Progenitor cell of endocrine pancreas (in vitro differentiated cells): ENCODE data around the gene IPCEF1. TPM values are rescaled to one million over a fixed set of nuclear protein-coding genes. Genes with fewer than 3 reads are reported as not detected.
"Not testable (repeated sequence)": the region's sequence is repeated elsewhere in the genome, so short reads cannot be mapped to it uniquely, and the experiment has no call there.

Source experiments
- DNase-seq: peaks from one replicate; pipeline ENCODE4 v3.0.0; 2021; ENCODE audit warnings: low spot score; ENCODE audit not compliant: unreplicated experiment
- H3K27ac Mint-ChIP-seq: 2 replicates; pipeline ENCODE4 v1.8.0; 2021; ENCODE audit warnings: mild to moderate bottlenecking, moderate library complexity, mixed read lengths
- H3K27me3 Mint-ChIP-seq: 2 replicates; pipeline ENCODE4 v1.8.0; 2021; ENCODE audit warnings: mixed read lengths
- H3K36me3 Mint-ChIP-seq: 2 replicates; pipeline ENCODE4 v1.8.0; 2022; ENCODE audit warnings: mixed read lengths; ENCODE audit not compliant: insufficient read depth
- H3K4me1 Mint-ChIP-seq: 2 replicates; pipeline ENCODE4 v1.8.0; 2021; ENCODE audit warnings: low read depth, mixed read lengths
- H3K4me3 Mint-ChIP-seq: 2 replicates; pipeline ENCODE4 v1.8.0; 2021; ENCODE audit warnings: low read depth, mild to moderate bottlenecking, moderate library complexity, mixed read lengths
- H3K9me3 Mint-ChIP-seq: 2 replicates; pipeline ENCODE4 v1.8.0; 2021; ENCODE audit warnings: low read depth, mixed read lengths
- total RNA-seq: library from RNA; stranded (reverse); gene quantifications from 2 replicates; pipeline ENCODE4 v1.2.1, GENCODE V29; 2021
- TF ChIP-seq, protein P1 (sequence below): fragments of 200-600 bp; sonication (generic); IDR thresholded peaks from one replicate; pipeline ENCODE4 v1.5.0; 2021; ENCODE audit warnings: antibody characterized with exemption, mild to moderate bottlenecking; ENCODE audit not compliant: unreplicated experiment

Gene IPCEF1
- total RNA-seq, 1 donor from 2014 or later, result 0.77 TPM

DNA sequence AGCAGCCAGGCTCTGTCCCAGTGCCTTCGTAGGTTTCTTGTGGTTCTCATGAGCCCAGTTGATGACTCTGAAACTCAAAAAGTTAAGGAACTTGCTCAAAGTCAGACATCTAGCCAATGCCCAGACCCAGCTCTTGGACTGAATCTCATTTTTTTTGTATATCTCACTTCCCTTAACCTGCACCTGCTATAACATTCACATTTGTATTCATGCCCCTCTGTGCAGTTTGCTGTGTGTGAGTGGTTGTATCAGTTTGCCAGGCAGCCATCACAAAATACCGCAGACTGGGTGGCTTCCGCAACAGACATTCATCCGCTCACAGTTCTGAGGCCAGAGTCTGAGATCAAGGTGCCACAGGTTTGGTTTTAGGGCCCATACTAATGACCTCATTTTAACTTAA is 49.9 kb downstream of the IPCEF1 start:
- Mint-ChIP-seq H3K27me3 (no peaks in the 10 kb centered on the region), H3K9me3 (peaks cover 12% of the 10 kb centered on the region), H3K4me3 (no peak overlapping the region), H3K27ac (no peak overlapping the region), H3K36me3 (no peaks in the 10 kb centered on the region), H3K4me1 (peaks cover 3% of the 10 kb centered on the region)
- no peak for DNase-seq
- TF ChIP-seq, protein P1, sequence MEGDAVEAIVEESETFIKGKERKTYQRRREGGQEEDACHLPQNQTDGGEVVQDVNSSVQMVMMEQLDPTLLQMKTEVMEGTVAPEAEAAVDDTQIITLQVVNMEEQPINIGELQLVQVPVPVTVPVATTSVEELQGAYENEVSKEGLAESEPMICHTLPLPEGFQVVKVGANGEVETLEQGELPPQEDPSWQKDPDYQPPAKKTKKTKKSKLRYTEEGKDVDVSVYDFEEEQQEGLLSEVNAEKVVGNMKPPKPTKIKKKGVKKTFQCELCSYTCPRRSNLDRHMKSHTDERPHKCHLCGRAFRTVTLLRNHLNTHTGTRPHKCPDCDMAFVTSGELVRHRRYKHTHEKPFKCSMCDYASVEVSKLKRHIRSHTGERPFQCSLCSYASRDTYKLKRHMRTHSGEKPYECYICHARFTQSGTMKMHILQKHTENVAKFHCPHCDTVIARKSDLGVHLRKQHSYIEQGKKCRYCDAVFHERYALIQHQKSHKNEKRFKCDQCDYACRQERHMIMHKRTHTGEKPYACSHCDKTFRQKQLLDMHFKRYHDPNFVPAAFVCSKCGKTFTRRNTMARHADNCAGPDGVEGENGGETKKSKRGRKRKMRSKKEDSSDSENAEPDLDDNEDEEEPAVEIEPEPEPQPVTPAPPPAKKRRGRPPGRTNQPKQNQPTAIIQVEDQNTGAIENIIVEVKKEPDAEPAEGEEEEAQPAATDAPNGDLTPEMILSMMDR, result no peak

DNA sequence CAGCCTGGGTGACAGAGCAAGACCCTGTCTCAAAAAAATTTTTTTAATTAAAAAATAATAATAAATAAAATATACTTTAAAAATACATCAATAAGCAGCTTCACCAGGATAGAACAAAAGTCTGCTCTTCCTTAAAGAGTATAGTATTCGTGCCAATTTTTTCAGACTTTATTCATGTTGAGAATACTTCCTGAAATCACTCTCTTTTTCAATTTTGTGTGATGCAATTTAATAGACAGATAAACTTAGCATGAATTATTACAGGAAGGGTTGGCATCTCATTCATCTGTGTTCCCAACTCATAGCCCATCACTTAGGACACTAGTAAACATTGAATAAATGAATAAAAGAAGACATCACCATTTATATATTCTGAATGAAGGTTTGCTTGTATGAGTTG is 52.4 kb downstream of the IPCEF1 start:
- H3K4me3 Mint-ChIP-seq, result no peak overlapping the region
- H3K36me3 Mint-ChIP-seq, result no peaks in the 10 kb centered on the region
- H3K9me3 Mint-ChIP-seq, result peaks cover 3% of the 10 kb centered on the region
- DNase-seq, result no peak
- H3K4me1 Mint-ChIP-seq, result peaks cover 6% of the 10 kb centered on the region
- no peak overlapping the region for H3K27ac Mint-ChIP-seq
- no peaks in the 10 kb centered on the region for H3K27me3 Mint-ChIP-seq
- TF ChIP-seq, protein P1, result no peak

DNA sequence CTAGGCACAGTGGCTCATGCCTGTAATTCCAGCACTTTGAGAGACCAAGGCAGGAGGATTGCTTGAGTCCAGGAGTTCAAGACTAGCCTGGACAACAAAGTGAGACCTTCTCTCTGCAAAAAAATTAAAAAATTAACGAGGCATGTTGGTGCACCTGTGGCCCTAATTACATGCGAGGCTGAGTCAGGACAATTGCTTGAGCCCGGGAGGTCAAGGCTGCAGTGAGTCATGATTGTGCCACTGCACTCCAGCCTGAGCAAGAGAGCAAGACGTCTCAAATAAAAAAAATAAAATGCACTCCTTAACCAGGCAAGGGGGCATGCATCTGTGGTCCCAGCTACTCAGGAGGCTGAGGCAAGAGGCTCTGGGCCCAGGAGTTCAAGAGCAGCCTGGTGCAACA is 53.0 kb downstream of the IPCEF1 start:
- not testable (repeated sequence) for H3K27me3 Mint-ChIP-seq, H3K9me3 Mint-ChIP-seq, H3K27ac Mint-ChIP-seq, H3K36me3 Mint-ChIP-seq, H3K4me3 Mint-ChIP-seq, DNase-seq, H3K4me1 Mint-ChIP-seq

DNA sequence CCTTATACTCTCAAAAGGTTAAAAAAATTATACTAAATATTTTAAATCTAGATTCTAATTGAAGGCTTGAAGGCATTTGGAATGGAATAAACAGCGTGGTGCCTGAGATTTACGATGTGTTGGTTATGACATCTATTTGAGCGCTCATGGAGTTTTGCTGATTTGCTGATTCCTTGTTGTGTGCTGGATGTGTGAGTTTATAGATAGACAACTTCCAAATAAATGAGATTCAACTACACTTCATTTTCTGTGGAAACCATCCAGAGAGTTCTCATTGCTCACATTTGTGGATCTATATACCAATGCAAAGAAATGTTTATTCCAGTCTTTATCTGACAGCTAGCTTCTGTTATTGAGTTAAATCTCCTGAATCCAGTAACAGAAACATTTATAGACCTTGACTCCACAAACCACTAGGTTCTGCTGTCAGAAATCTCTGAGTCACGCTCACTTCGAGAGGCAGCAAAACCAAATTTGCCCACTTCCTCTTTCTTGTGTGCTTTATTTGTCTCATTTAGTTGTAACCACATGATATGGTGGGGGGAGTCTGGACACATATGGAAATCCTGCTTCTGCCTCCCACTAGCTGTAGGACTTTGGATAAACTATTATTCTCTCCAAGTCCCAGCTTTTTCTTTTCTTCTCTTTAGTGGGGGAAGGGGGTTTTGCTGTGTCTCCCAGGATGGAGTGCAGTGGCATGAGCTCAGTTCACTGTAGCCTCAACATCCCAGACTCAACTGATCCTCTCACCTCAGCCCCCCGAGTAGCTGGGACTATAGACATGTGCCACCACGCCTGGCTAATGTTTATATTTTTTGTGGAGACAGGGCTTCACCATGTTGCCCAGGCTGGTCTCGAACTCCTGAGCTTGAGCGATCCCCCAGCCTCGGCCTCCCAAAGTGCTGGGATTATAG is 54.5 kb downstream of the IPCEF1 start:
- TF ChIP-seq, protein P1, result no peak
- no peak for DNase-seq
- Mint-ChIP-seq H3K27me3 (no peaks in the 10 kb centered on the region), H3K4me3 (no peak overlapping the region), H3K9me3 (peaks cover under 1% of the 10 kb centered on the region), H3K27ac (no peak overlapping the region), H3K36me3 (no peaks in the 10 kb centered on the region), H3K4me1 (peaks cover 9% of the 10 kb centered on the region)

DNA sequence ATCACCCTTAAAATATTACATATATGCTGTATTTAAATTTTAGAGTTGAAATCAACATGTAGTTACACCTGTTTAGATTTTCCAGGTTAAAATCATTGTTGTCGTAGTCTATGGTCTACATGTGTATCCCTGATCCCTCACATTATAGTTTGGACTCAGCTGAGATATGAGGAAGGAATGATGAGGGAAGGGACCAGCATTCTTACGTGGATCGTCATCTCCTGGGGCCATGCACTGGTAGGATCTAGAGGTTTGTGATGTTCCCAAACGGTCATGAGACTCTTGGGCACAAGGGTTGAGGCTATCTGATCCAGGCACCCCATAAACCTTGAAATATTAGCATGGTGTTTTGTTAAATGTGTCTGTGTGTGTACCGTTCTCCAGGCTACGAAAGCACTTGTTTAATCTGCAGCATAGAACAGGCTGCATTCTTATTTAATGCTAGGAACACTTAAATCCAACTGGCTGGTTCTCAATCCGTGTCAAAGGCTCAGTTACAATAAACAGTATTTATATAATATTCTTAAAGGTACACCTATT is 55.4 kb downstream of the IPCEF1 start:
- TF ChIP-seq, protein P1, result no peak
- DNase-seq, result no peak
- H3K4me3 Mint-ChIP-seq, result no peak overlapping the region
- peak overlapping the region; percentile 57 for H3K27ac Mint-ChIP-seq
- no peaks in the 10 kb centered on the region for H3K9me3 Mint-ChIP-seq
- no peaks in the 10 kb centered on the region for H3K27me3 Mint-ChIP-seq
- no peaks in the 10 kb centered on the region for H3K36me3 Mint-ChIP-seq
- peaks cover 9% of the 10 kb centered on the region for H3K4me1 Mint-ChIP-seq

DNA sequence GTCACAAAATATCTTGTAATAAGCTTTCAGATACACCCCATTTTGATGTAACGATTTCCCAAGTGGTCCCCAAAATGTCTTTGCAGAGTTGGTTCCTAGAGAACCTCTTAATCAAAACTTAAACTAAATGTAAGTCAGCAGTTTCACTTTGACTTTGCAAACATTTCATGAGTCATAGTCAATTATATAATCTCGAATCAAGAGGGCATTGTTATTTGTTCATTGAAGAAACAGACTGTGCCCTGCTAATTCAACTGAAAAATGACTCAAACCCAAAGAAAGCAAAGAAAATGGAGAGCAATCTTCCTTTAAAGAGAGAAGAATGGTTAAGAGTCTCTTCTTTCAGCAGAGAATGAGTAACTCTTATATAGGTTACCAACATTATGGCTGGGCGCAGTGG is 58.3 kb downstream of the IPCEF1 start:
- H3K27me3 Mint-ChIP-seq, result no peaks in the 10 kb centered on the region
- H3K4me1 Mint-ChIP-seq, result peaks cover 9% of the 10 kb centered on the region
- TF ChIP-seq, protein P1, result no peak
- H3K4me3 Mint-ChIP-seq, result no peak overlapping the region
- no peak for DNase-seq
- no peaks in the 10 kb centered on the region for H3K9me3 Mint-ChIP-seq
- no peaks in the 10 kb centered on the region for H3K36me3 Mint-ChIP-seq
- no peak overlapping the region for H3K27ac Mint-ChIP-seq
